IPS DF 4.7 (cell line): ENCODE measurements around the gene MMS19.
"Not testable (repeated sequence)": the region's sequence is repeated elsewhere in the genome, so short reads cannot be mapped to it uniquely, and the experiment has no call there.

ENCODE experiments used
- DNase-seq: peaks from one replicate; pipeline ENCODE4 v3.0.0-alpha.2; 2013; ENCODE audit warnings: low spot score; ENCODE audit errors: extremely low read depth

Gene MMS19

DNA sequence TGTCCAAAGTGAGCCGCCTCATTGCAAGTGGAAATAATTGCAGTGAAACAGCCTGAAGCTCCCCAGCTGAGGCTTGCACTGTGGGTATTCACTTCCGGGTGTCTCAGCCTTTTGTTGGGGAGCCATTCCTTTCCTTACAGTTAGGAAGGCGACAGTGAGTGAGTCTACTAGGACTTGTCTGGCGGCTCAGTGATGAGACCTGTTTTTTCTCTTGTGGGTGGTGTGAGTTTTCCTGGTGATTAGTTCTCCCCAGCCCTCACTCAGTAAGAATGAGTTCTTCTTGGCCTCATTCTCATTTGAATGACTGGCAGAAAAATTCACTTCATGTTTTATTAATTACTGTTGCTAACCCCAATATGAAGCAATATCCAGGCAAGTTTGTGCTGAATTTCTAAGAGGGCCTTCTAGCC, 69.6 kb downstream of the MMS19 start:
- DNase-seq = no peak

DNA sequence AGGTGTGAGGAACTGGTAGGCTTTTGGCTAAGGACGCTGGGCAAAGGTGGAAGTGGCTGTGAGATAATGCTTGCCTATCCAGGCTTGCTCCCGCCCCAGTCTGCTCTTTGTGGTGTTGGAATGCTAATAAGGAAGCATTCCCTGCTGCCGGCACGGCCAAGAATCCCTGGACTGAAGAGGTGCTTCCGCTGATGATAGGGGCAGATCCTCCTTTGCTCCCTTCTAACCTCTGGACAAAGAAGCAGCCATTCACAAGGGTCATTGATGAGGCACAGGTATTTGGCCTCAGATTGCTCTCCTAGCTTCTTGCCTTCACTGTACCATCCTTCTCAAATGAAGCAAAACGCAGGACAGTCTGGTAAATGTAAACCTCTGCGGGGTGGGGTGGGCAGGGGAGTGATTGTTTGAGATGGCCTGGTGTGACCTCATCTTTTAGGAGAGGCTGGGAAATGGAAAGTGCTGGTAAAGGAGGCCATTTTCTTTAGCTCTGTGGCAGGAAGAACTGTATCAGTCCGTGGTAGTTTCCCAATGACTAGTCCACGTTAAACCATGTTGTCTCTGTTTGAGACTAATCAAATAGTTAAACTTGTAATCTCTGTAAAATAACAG, 70.5 kb downstream of the MMS19 start:
- no peak for DNase-seq

DNA sequence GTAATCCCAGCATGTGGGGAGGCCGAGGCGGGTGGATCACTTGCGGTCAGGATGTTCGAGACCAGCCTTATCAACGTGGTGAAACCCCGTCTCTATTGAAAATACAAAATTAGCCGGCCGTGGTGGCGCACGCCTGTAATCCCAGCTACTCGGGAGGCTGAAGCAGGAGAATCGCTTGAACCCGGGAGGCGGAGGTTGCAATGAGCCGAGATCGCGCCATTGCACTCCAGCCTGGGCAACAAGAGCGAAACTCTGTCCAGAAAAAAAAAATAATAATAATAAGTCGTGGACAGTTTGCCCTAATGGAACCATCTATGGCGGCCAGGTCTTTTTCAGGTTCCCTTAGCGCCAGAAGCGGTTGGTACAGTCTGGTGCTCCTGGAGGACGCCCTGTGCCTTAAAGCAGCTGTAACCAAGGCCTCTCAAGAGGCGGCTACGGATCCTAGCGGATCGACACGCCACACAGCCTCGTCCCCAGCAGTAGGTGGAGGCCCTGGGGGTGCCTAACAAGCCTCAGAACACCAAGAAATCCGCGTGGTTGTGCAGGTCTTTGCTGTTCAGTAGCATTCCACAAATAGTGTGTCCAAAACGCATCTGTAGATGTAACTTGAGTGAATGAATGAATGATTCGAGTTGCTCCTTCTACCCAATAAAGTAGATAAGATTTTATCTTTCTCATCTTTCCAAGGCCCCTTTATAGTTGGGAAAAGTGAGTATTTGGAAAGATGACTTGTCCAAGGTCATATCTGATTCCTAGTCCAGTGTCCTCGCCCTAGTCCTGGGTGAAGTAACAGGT, 71.2 kb downstream of the MMS19 start:
- no peak for DNase-seq

GRCh38 chr10:97425964-97426775, 72.1 kb downstream of the MMS19 start, which contains the start of gene PGAM1:
Gene PGAM1, plus strand, starts transcription at chr10:97426191. Its CDS starts 117 bp downstream, at chr10:97426308.
- no peak for DNase-seq

- DNase-seq = not testable (repeated sequence)
Observed at GRCh38 chr10:97423757-97424098, 74.5 kb downstream of the MMS19 start.

DNA sequence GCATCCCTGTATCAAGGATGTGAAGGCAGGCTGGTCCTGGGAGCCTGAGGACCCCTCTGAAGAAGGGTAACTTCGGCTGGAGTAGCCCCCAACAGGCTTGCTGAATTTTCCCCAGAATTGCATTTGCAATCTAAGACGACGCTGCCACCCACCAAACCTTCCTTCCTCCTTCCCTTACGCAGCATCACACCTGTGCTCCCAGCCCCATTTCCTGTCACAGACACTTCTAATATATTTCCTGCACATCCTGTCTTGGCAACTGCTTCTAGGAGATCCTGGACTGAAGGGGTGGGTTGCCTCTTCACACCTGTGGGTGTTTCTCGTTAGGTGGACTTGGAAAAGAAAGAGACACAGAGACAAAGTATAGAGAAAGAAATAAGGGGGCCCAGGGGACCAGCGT, 81.7 kb downstream of the MMS19 start:
- no peak for DNase-seq

DNA sequence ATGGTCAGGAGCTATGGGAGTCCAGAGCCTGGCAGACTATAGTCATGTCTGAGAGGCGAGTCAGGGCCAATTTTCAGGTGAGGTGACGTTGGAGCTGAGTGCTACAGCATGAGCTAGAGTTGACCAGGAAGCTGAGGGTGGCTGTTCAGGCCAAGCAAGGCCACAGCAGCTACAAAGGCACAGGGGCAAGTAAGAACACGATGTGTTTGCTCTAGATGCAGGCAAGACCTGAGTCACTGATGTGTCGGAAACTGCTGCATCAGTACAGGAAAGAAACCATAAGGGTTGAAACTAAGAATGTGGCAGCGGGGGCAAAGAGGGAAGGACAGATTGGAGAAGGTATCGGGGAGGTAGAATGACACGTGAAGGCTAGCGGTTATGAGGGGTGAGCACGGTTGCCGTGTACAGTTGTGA, 85.3 kb downstream of the MMS19 start:
- no peak for DNase-seq

DNA sequence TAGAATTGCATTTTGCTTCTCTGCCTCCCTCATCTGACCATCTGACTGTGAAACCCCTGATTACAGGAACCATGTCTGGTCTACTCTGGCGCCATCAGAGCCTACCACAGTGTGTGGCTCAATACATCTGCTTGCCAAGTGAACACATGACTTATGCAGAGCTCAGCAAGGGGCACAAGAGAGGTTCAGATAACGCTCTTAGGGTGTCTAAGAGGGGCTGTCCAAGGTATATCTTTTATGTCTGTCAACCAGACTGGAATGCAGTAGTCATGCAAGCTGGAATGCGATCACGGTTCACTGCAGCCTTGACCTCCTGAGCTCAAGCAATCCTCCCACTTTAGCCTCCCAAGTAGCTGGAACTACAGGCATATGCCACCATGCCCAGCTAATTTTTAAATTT, 86.8 kb downstream of the MMS19 start:
- DNase-seq = no peak

GRCh38 chr10:97408496-97408992, 89.7 kb downstream of the MMS19 start:
- no peak for DNase-seq
